Measurements from ENCODE around the gene HAS3.

The HAS3 gene

GRCh38 chr16:69131167-69131838 is 25.9 kb downstream of the HAS3 start:
- no peak for TF ChIP-seq ZNF248 (tag by site-specific recombination; IDR thresholded peaks at IDR 0.05)
- TF ChIP-seq ZNF747 (tag by site-specific recombination; IDR thresholded peaks at IDR 0.05), result no peak
- TF ChIP-seq SCRT1 (tag by site-specific recombination; IDR thresholded peaks at IDR 0.05; ENCODE audit: borderline replicate concordance), result no peak
- 0 out of 2 replicates have a peak, but pooled peaks have one; percentile 4 for TF ChIP-seq ZNF555 (tag by site-specific recombination; conservative IDR thresholded peaks at IDR 0.05)
- no peak for TF ChIP-seq MEIS1 (CRISPR knock-in tag; IDR thresholded peaks at IDR 0.05; ENCODE audit: borderline replicate concordance)
- peak; percentile 73; the same call in 1 of the 2 replicates for TF ChIP-seq MYNN (tag by site-specific recombination; IDR thresholded peaks at IDR 0.05; ENCODE audit: borderline replicate concordance)
- TF ChIP-seq, protein P1, sequence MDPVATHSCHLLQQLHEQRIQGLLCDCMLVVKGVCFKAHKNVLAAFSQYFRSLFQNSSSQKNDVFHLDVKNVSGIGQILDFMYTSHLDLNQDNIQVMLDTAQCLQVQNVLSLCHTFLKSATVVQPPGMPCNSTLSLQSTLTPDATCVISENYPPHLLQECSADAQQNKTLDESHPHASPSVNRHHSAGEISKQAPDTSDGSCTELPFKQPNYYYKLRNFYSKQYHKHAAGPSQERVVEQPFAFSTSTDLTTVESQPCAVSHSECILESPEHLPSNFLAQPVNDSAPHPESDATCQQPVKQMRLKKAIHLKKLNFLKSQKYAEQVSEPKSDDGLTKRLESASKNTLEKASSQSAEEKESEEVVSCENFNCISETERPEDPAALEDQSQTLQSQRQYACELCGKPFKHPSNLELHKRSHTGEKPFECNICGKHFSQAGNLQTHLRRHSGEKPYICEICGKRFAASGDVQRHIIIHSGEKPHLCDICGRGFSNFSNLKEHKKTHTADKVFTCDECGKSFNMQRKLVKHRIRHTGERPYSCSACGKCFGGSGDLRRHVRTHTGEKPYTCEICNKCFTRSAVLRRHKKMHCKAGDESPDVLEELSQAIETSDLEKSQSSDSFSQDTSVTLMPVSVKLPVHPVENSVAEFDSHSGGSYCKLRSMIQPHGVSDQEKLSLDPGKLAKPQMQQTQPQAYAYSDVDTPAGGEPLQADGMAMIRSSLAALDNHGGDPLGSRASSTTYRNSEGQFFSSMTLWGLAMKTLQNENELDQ (tag by site-specific recombination; IDR thresholded peaks at IDR 0.05; ENCODE audit: low read depth), result no peak
- TF ChIP-seq REST (tag by site-specific recombination; IDR thresholded peaks at IDR 0.05), result no peak
- peak; percentile 2 for TF ChIP-seq SP2 (tag by site-specific recombination; IDR thresholded peaks at IDR 0.05)
- peak; percentile 66; the same call in 1 of the 2 replicates for TF ChIP-seq ZNF335 (tag by site-specific recombination; conservative IDR thresholded peaks at IDR 0.05)
- no peak; the same call in 1 of the 2 replicates for TF ChIP-seq EGR2 (tag by site-specific recombination; IDR thresholded peaks at IDR 0.05; ENCODE audit: low read depth)
- TF ChIP-seq, protein P2, sequence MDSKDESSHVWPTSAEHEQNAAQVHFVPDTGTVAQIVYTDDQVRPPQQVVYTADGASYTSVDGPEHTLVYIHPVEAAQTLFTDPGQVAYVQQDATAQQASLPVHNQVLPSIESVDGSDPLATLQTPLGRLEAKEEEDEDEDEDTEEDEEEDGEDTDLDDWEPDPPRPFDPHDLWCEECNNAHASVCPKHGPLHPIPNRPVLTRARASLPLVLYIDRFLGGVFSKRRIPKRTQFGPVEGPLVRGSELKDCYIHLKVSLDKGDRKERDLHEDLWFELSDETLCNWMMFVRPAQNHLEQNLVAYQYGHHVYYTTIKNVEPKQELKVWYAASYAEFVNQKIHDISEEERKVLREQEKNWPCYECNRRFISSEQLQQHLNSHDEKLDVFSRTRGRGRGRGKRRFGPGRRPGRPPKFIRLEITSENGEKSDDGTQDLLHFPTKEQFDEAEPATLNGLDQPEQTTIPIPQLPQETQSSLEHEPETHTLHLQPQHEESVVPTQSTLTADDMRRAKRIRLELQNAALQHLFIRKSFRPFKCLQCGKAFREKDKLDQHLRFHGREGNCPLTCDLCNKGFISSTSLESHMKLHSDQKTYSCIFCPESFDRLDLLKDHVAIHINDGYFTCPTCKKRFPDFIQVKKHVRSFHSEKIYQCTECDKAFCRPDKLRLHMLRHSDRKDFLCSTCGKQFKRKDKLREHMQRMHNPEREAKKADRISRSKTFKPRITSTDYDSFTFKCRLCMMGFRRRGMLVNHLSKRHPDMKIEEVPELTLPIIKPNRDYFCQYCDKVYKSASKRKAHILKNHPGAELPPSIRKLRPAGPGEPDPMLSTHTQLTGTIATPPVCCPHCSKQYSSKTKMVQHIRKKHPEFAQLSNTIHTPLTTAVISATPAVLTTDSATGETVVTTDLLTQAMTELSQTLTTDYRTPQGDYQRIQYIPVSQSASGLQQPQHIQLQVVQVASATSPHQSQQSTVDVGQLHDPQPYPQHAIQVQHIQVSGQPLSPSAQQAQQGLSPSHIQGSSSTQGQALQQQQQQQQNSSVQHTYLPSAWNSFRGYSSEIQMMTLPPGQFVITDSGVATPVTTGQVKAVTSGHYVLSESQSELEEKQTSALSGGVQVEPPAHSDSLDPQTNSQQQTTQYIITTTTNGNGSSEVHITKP (tag by site-specific recombination; IDR thresholded peaks at IDR 0.05), result peak; percentile 84
- TF ChIP-seq ZFP3 (tag by site-specific recombination; IDR thresholded peaks at IDR 0.05; ENCODE audit: low read depth), result no peak
- TF ChIP-seq ZBTB1 (tag by site-specific recombination; IDR thresholded peaks at IDR 0.05), result no peak
- TF ChIP-seq ZBTB7A (tag by site-specific recombination; IDR thresholded peaks at IDR 0.05; ENCODE audit: low read depth), result no peak
- no peak for TF ChIP-seq ZNF585B (tag by site-specific recombination; IDR thresholded peaks at IDR 0.05)
- no peak for TF ChIP-seq ZNF394 (tag by site-specific recombination; IDR thresholded peaks at IDR 0.05; ENCODE audit: borderline replicate concordance)
- no peak for TF ChIP-seq ZFP41 (tag by site-specific recombination; IDR thresholded peaks at IDR 0.05; ENCODE audit: borderline replicate concordance)
- POLR2A ChIA-PET, result interaction anchor here (0.6 to 1.0 kb wide), 2 partner anchors 25 to 47 kb away, joined by 3 to 6 read pairs; no protein-coding TSS in a partner anchor
- peaks cover 14 to 34% of the 10 kb centered on the region in 2 experiments; a peak in 2 of 3 replicates for H3K36me3 ChIP-seq (ENCODE audit: control insufficient read depth in 2 of 2, insufficient read depth in 1 of 2, low read length in 2 of 2)

More at GRCh38 chr16:69131167-69131838, 25.9 kb downstream of the HAS3 start:
- Histone ChIP-seq H3K4me1 (ENCODE audit: control insufficient read depth, insufficient read depth, low read length) (peaks cover 3% of the 10 kb centered on the region; the same call in 1 of the 2 replicates), H3K27ac (ENCODE audit: extremely low read depth, low read depth, low read length) (peak overlapping the region; percentile 95), H3K4me3 (ENCODE audit: low read depth, low read length) (peak overlapping the region; percentile 83), H3K9me3 (ENCODE audit: control insufficient read depth, insufficient read depth, low read depth, low read length) (no peaks in the 10 kb centered on the region)
- CTCF ChIA-PET, result interaction anchor here (2.8 kb wide), 1 partner anchor 229 kb away, joined by 11 read pairs; no protein-coding TSS in a partner anchor
